Measurements from ENCODE around the gene SPRYD4.
"Not testable (repeated sequence)": the region's sequence is repeated elsewhere in the genome, so short reads cannot be mapped to it uniquely, and the experiment has no call there.

DNA sequence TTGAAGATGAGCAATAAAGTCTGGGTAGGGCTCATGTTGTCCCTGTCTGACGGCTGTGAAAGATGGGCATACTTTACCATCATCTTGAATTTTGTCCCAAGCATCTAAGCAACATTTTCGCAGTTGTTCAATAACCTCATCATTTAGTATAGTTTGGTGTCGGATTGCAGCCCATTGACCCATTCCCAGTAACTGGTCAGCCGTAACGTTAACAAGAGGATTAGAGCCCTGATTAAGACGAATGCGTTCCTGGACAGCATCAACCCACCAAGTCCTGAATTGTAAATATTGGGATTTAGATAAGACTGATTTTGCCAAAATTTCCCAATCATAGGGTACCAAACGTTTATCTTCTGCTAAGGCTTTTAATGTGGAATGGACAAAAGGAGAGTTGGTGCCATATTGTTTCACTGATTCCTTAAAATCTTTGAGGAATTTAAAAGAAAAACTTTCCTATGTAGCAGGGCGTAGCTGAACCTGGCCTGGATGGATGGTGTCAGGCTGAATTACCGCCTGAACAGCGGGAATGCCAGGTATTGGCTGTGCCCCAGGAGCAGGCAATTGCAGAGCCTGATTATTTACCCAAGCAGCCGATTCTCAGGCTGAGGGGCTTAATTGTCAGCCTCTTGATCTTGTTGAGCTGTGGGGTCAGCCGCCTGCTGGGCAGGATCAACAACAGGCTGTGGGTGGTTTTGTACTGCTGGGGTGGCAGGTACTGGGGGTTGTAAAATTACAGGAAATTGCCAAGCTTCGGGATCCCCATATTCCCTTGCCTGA, 29.9 kb downstream of the SPRYD4 start:
- TF ChIP-seq CREB1 (CRISPR knock-in tag; IDR thresholded peaks at IDR 0.05); NR2C2 (CRISPR knock-in tag; IDR thresholded peaks at IDR 0.05); ZBTB21 (CRISPR knock-in tag; IDR thresholded peaks at IDR 0.05; ENCODE audit: borderline replicate concordance); CTCF (IDR thresholded peaks at IDR 0.05); TEAD4 (CRISPR knock-in tag; IDR thresholded peaks at IDR 0.05); GABPB1 (CRISPR knock-in tag; IDR thresholded peaks at IDR 0.05); USF1 (CRISPR knock-in tag; IDR thresholded peaks at IDR 0.05); ZBTB43 (CRISPR knock-in tag; IDR thresholded peaks at IDR 0.05): not testable (repeated sequence)
- TF ChIP-seq, protein P1, sequence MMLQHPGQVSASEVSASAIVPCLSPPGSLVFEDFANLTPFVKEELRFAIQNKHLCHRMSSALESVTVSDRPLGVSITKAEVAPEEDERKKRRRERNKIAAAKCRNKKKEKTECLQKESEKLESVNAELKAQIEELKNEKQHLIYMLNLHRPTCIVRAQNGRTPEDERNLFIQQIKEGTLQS (CRISPR knock-in tag; conservative IDR thresholded peaks at IDR 0.05), result not testable (repeated sequence)
- TF ChIP-seq, protein P2, sequence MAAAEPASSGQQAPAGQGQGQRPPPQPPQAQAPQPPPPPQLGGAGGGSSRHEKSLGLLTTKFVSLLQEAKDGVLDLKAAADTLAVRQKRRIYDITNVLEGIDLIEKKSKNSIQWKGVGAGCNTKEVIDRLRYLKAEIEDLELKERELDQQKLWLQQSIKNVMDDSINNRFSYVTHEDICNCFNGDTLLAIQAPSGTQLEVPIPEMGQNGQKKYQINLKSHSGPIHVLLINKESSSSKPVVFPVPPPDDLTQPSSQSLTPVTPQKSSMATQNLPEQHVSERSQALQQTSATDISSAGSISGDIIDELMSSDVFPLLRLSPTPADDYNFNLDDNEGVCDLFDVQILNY (CRISPR knock-in tag; IDR thresholded peaks at IDR 0.05), result not testable (repeated sequence)
- TF ChIP-seq, protein P3, sequence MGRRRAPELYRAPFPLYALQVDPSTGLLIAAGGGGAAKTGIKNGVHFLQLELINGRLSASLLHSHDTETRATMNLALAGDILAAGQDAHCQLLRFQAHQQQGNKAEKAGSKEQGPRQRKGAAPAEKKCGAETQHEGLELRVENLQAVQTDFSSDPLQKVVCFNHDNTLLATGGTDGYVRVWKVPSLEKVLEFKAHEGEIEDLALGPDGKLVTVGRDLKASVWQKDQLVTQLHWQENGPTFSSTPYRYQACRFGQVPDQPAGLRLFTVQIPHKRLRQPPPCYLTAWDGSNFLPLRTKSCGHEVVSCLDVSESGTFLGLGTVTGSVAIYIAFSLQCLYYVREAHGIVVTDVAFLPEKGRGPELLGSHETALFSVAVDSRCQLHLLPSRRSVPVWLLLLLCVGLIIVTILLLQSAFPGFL (CRISPR knock-in tag; IDR thresholded peaks at IDR 0.05; ENCODE audit: borderline replicate concordance), result not testable (repeated sequence)
